ENCODE data around the gene EPB41L1.

EPB41L1 gene

GRCh38 chr20:36231331-36231730 is 76.8 kb downstream of the EPB41L1 start:
- Histone ChIP-seq H3K27ac (ENCODE audit: extremely low read depth, low read depth, low read length) (no peak overlapping the region), H3K4me1 (ENCODE audit: control insufficient read depth, insufficient read depth, low read length) (no peaks in the 10 kb centered on the region), H3K36me3 (ENCODE audit: control insufficient read depth in 2 of 2, insufficient read depth in 1 of 2, low read length in 2 of 2) (peaks cover 0 to 10% of the 10 kb centered on the region in 2 experiments; a peak in 1 of 3 replicates), H3K9me3 (ENCODE audit: control insufficient read depth, insufficient read depth, low read depth, low read length) (no peaks in the 10 kb centered on the region), H3K4me3 (ENCODE audit: low read depth, low read length) (no peak overlapping the region)
- CTCF ChIA-PET, result interaction anchor here (0.6 to 1.3 kb wide), 5 partner anchors 14 to 793 kb away, joined by 3 to 10 read pairs (median 4); no protein-coding TSS in a partner anchor
- no peak for TF ChIP-seq SCRT2 (tag by site-specific recombination; IDR thresholded peaks at IDR 0.05)
- no peak for TF ChIP-seq GLIS2 (tag by site-specific recombination; IDR thresholded peaks at IDR 0.05)
- TF ChIP-seq ZNF792 (tag by site-specific recombination; IDR thresholded peaks at IDR 0.05), result no peak
- TF ChIP-seq MEIS1 (CRISPR knock-in tag; IDR thresholded peaks at IDR 0.05; ENCODE audit: borderline replicate concordance), result no peak
- TF ChIP-seq ZNF280D (tag by site-specific recombination; IDR thresholded peaks at IDR 0.05), result no peak
- TF ChIP-seq ZNF214 (tag by site-specific recombination; IDR thresholded peaks at IDR 0.05; ENCODE audit: borderline replicate concordance), result no peak
- no peak for TF ChIP-seq TRIM28 (IDR thresholded peaks at IDR 0.05; ENCODE audit: borderline replicate concordance, low read length)
- no peak for TF ChIP-seq ZNF169 (tag by site-specific recombination; IDR thresholded peaks at IDR 0.05)
- no peak for TF ChIP-seq ZNF394 (tag by site-specific recombination; IDR thresholded peaks at IDR 0.05; ENCODE audit: borderline replicate concordance)
- POLR2A ChIA-PET, result no interaction called here

- CTCF ChIA-PET, result interaction anchor here (0.6 to 0.7 kb wide), 2 partner anchors 8 to 286 kb away, joined by 3 to 4 read pairs; no protein-coding TSS in a partner anchor
- no peak overlapping the region for H3K27ac ChIP-seq (ENCODE audit: extremely low read depth, low read depth, low read length)
- H3K4me3 ChIP-seq (ENCODE audit: low read depth, low read length), result no peak overlapping the region
- POLR2A ChIA-PET, result no interaction called here
- H3K9me3 ChIP-seq (ENCODE audit: control insufficient read depth, insufficient read depth, low read depth, low read length), result no peaks in the 10 kb centered on the region
- H3K36me3 ChIP-seq (ENCODE audit: control insufficient read depth in 2 of 2, insufficient read depth in 1 of 2, low read length in 2 of 2), result peaks cover 0 to 20% of the 10 kb centered on the region in 2 experiments; a peak in 1 of 3 replicates
- H3K4me1 ChIP-seq (ENCODE audit: control insufficient read depth, insufficient read depth, low read length), result no peaks in the 10 kb centered on the region
- TF ChIP-seq RBAK (tag by site-specific recombination; IDR thresholded peaks at IDR 0.05) (no peak), ZNF362 (tag by site-specific recombination; IDR thresholded peaks at IDR 0.05) (no peak), ZNF600 (tag by site-specific recombination; IDR thresholded peaks at IDR 0.05) (no peak), ZNF292 (tag by site-specific recombination; IDR thresholded peaks at IDR 0.05; ENCODE audit: borderline replicate concordance, low read depth) (no peak), ZNF707 (tag by site-specific recombination; IDR thresholded peaks at IDR 0.05) (no peak), ZNF350 (tag by site-specific recombination; IDR thresholded peaks at IDR 0.05) (no peak), ZNF777 (tag by site-specific recombination; IDR thresholded peaks at IDR 0.05; ENCODE audit: borderline replicate concordance) (no peak), GLI4 (tag by site-specific recombination; IDR thresholded peaks at IDR 0.05) (no peak), ZNF791 (tag by site-specific recombination; IDR thresholded peaks at IDR 0.05) (no peak), TRIM28 (IDR thresholded peaks at IDR 0.05; ENCODE audit: borderline replicate concordance, low read length) (no peak), ZNF133 (tag by site-specific recombination; IDR thresholded peaks at IDR 0.05) (no peak), ZNF560 (tag by site-specific recombination; IDR thresholded peaks at IDR 0.05; ENCODE audit: borderline replicate concordance) (no peak), ZSCAN18 (tag by site-specific recombination; IDR thresholded peaks at IDR 0.05) (no peak), ZIC2 (tag by site-specific recombination; IDR thresholded peaks at IDR 0.05) (no peak), ZSCAN16 (tag by site-specific recombination; IDR thresholded peaks at IDR 0.05) (no peak), MEIS1 (CRISPR knock-in tag; IDR thresholded peaks at IDR 0.05; ENCODE audit: borderline replicate concordance) (no peak)
- TF ChIP-seq, protein P1, sequence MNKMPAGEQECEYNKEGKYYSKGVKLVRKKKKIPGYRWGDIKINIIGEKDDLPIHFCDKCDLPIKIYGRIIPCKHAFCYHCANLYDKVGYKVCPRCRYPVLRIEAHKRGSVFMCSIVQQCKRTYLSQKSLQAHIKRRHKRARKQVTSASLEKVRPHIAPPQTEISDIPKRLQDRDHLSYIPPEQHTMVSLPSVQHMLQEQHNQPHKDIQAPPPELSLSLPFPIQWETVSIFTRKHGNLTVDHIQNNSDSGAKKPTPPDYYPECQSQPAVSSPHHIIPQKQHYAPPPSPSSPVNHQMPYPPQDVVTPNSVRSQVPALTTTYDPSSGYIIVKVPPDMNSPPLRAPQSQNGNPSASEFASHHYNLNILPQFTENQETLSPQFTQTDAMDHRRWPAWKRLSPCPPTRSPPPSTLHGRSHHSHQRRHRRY (tag by site-specific recombination; IDR thresholded peaks at IDR 0.05), result no peak
These were observed 80.3 kb downstream of the EPB41L1 start for GRCh38 chr20:36234771-36235320.
